ENCODE measurements around the gene DTNB. TPM values are rescaled to one million over a fixed set of nuclear protein-coding genes. Genes with fewer than 3 reads are reported as not detected.

The DTNB gene
- total and polyA plus RNA-seq, 12 donors = 4.7 to 27.5 (median 9.4) TPM

- TF ChIP-seq POLR2A (IDR thresholded peaks at IDR 0.05) (no peak), CTCF (IDR thresholded peaks at IDR 0.05) (no peak)
- Histone ChIP-seq H3K27me3 (no peaks in the 10 kb centered on the region), H3K27ac (peak overlapping the region in 4 of 5 donors; percentile 2 to 52 (median 41)), H3K9me3 (replicated peaks in 1 of 3) (no peaks in the 10 kb centered on the region), H3K4me3 (peak overlapping the region in 2 of 4 donors; percentile 7 to 54), H3K4me1 (replicated peaks in 1 of 2) (peaks cover 0 to 5% of the 10 kb centered on the region in 2 donors), H3K36me3 (replicated peaks in 1 of 2) (no peaks in the 10 kb centered on the region)
- intact Hi-C loops (cut with DNase I) = loop anchor here in 1 of 2 donors (10.0 kb wide), 1 partner anchor 162 kb away; no protein-coding TSS in a partner anchor
- peak in 6 of 7 donors; percentile 33 to 62 (median 48) for DNase-seq
- WGBS, 4 donors = 46 to 63% (median 52%) methylated on average over 21 of the region's 21 CpGs
These were observed 310.8 kb downstream of the DTNB start for GRCh38 chr2:25362434-25363145.

DNA sequence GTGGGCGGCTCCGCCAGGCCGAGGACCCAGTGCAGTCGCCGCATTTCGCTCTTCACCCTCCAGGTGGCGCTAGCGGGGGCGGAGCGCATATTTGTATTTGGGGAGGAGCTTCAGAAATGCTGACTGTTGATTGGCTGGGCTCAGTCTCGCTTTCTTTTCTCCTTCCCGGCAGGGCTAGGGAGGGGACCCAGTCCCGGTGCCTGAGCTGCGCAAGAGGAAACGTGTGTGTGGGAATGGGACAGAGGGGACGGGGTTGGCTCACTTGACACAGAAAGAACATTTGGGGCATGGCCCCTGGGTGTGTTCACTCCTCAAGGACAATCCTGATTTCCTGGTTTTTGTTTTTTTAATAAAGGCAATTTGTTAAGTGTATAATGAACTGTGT is 311.3 kb downstream of the DTNB start:
- Histone ChIP-seq H3K27me3 (no peaks in the 10 kb centered on the region), H3K36me3 (replicated peaks in 1 of 2) (no peaks in the 10 kb centered on the region), H3K27ac (peak overlapping the region in 4 of 5 donors; percentile 2 to 52 (median 41)), H3K4me1 (replicated peaks in 1 of 2) (peaks cover 0 to 5% of the 10 kb centered on the region in 2 donors), H3K9me3 (replicated peaks in 1 of 3) (no peaks in the 10 kb centered on the region), H3K4me3 (peak overlapping the region in 2 of 4 donors; percentile 7 to 54)
- TF ChIP-seq CTCF (IDR thresholded peaks at IDR 0.05) (peak; percentile 87 to 99 (median 94)), POLR2A (IDR thresholded peaks at IDR 0.05) (peak; percentile 22 to 67)
- intact Hi-C loops (cut with DNase I) = loop anchor here in 1 of 2 donors (10.0 kb wide), 1 partner anchor 163 kb away; no protein-coding TSS in a partner anchor
- peak; percentile 91 to 96 (median 93) for DNase-seq
- WGBS, 4 donors = 0 to 2% (median 1%) methylated on average over 7 to 16 of the region's 16 CpGs

- Histone ChIP-seq H3K4me3 (peak overlapping the region in 2 of 4 donors; percentile 7 to 54), H3K4me1 (replicated peaks in 1 of 2) (peaks cover 0 to 5% of the 10 kb centered on the region in 2 donors), H3K27me3 (no peaks in the 10 kb centered on the region), H3K9me3 (replicated peaks in 1 of 3) (no peaks in the 10 kb centered on the region), H3K27ac (no peak overlapping the region), H3K36me3 (replicated peaks in 1 of 2) (no peaks in the 10 kb centered on the region)
- no peak for DNase-seq
- no peak for TF ChIP-seq POLR2A (IDR thresholded peaks at IDR 0.05)
- no peak for TF ChIP-seq CTCF (IDR thresholded peaks at IDR 0.05)
- intact Hi-C loops (cut with DNase I) = loop anchor here in 1 of 2 donors (10.0 kb wide), 1 partner anchor 163 kb away; no protein-coding TSS in a partner anchor
- 44 to 58% (median 53%) methylated on average over 24 to 34 of the region's 34 CpGs for WGBS, 4 donors
These were observed 311.9 kb downstream of the DTNB start for GRCh38 chr2:25361261-25362048.

- intact Hi-C loops (cut with DNase I) = no loop called here
- WGBS, 4 donors = 80 to 84% (median 83%) methylated on average over 7 to 8 of the region's 8 CpGs
- TF ChIP-seq CTCF (IDR thresholded peaks at IDR 0.05) (no peak), POLR2A (IDR thresholded peaks at IDR 0.05) (no peak)
- Histone ChIP-seq H3K4me1 (replicated peaks in 1 of 2) (peaks cover 0 to 5% of the 10 kb centered on the region in 2 donors), H3K27ac (no peak overlapping the region), H3K36me3 (replicated peaks in 1 of 2) (no peaks in the 10 kb centered on the region), H3K4me3 (no peak overlapping the region), H3K27me3 (no peaks in the 10 kb centered on the region), H3K9me3 (replicated peaks in 1 of 3) (no peaks in the 10 kb centered on the region)
- no peak for DNase-seq
These were observed 314.5 kb downstream of the DTNB start for GRCh38 chr2:25358836-25359235.
